NCI-H2081 (cell line): ENCODE results near the gene RTN4RL2.

Experiments used
- DNase-seq, 2 experiments: peaks; one replicate each; lab custom pipeline; 2025; lab: John Stamatoyannopoulos, UW

Gene RTN4RL2

DNA sequence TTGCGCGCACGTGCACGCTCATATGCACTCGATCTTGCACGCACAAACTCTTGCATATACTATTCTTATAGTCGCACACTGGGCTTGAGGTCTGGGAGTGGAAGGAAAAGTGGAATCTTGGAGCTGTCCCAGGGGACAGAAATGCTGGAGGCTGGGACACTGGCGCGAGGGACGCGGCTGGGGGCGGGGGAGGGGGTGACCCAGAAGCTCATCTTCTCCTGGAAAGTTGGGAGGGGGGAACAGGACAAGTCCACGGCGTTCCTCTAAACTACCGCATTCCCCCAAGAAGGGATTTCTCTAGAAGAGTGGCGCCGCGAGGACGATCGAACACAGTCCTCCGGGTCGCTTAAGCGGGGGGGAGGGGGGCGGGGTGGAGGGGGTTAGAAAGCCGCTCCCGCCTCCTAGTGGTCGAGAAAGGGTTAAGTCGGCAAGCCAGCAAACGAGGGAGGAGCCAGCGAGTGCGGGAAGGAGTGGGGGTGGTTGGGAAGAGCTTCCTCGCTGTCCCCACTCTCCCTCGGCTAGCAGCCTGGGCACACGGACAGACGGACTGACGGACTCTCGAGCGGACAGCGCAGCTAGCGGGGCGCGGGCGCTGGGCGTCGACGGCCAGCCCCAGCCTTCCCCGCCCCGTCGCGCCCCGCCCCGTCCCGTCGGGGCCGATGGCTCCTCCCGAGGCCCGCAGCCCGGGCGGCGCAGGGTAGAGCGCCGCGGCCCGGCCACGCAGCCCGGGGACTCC, at the start of gene RTN4RL2:
Gene RTN4RL2, plus strand, starts transcription at position 507 of the 736 bp plus-strand sequence. CDS start 338 bp downstream, outside the sequence.
- DNase-seq = peak; percentile 16 to 26

DNA sequence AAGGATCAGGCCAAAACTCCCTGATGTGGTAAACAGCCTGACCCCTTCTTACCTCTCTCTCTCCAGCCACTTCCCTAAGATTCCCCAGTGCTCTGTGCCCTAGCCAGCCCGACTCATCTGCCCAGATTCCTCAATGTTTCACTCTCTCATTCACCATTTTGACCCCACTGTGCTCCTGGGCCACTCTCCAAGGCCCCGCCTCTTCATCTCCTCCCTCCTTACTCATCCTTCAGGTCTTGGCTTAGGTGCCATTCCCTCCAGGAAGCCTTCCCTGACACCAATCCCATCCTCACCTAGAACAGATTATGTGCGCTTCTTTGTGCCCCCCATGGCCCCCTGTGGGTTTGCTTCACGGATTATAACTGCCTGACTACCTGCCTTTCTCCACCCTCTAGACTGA, 46.6 kb upstream of the RTN4RL2 start:
- no peak for DNase-seq

DNA sequence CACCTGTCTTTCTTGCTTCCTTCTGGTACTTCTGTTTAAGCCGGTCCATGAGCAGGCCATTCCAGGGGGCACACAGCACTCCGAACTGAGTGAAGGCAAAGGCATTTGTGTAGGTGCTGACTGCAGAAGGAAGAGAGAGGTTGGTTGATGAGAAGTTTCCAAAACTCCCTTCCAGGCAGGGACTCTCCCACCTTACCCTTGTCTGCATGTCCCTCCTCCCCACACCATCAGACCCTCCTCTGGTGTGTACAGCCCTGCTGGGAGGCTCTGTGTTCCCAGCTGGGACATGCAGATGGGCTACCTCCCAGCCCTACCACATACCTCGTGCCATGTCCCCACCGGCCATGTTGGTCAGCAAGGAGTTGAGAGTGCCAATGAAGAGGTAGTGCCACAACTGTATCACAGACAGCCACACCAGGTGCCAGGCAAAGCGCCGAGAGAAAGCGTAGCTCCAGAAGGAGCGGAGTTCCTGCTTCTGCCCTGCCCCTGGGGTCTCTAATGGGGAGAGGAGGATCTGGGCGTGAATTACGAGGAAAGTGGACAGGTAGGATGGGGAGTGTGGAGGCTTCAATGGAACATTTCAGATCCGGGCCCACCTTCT, 45.6 kb upstream of the RTN4RL2 start:
- no peak for DNase-seq

DNA sequence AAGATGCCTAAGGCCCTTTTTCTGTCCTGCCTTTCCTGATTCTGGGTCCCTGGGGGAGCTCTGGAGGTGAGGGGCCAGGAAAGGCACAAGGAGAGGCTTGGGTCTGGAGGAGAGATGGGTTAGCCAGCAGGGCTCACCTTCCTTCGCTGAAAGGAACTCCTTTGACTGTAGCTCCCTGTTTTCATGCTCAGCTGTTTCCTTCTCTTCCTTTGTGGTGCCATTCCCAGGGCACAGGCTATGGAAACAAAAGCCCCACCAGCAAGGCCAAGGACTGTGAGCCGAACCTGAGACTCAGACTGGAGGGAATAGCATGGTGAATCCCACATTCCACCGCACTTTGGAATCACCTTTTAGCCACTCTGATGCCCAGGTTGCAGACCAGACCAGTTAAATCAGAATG, 43.9 kb upstream of the RTN4RL2 start:
- DNase-seq = no peak

DNA sequence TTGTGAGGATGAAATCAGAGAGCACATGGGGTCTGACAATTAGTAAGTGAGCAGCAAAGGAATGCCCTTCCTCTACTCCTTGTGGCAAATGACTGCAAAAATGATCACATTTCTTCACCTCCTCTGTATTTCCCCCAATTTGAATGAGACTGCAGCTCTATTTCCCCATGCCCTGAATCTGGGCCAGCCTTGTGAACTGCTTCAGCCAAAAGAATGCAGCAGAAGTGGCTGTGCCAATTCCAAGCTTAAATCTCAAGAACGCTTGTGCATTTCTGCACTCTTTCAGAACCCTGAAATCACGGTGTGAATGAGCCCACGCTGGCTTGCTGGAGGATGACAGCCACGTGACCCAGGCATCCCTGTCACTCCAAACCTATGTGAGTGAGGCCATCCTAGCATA, 43.3 kb upstream of the RTN4RL2 start:
- no peak for DNase-seq

DNA sequence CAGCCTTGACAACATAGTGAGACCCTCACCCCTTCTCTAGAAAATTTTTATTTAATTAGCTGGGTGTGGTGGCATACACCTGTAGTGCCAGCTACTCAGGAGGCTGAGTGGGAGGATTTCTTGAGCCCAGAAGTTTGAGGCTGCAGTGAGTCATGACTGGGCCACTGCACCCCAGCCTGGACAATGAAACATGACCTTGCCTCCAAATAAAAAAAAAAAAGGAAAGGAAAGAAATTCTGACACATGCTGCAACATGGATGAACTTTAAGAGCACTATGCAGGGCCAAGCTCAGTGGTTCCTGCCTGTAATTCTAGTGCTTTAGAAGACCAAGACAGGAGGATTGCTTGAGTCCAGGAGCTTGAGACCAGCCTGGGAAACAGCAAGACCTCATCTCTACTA, 42.2 kb upstream of the RTN4RL2 start:
- DNase-seq = no peak

DNA sequence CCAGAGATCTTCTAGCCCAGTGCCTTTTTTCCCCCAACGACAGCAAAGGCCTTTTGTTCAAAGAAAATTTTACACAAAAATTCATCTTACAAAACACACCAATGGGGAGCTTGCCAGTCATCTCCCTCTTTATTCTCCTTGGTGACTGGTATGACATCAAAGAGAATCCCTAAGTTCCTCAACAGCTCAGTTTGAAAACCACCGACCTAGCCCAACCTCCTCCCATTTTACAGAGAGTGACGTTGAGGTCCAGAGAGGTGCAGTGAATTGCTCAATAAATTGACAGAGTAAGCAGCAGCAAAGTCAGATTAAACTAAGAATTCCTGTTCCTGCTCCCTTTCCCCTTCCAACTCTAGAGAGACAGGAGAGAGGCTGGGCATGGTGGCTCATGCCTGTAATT, 41.2 kb upstream of the RTN4RL2 start:
- DNase-seq = no peak

DNA sequence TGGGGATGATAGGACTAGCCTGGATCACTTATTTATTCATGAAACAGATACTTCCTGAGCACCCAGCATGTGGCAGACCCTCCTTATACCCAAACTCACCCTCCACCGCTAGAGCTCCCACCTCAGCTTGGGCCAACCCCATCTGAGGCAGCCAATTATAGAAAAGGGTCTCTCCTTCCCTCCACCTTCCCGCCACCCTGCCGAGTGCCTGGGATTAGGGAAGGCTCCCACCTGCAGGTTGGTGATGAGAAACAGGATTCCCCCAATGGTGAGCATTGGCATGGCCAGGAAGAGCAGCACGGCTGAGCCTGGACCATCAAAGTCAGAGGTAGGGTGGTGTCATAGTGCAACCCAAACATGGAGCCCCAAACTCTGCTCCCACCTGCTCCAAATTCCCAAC, 39.3 kb upstream of the RTN4RL2 start:
- no peak for DNase-seq

DNA sequence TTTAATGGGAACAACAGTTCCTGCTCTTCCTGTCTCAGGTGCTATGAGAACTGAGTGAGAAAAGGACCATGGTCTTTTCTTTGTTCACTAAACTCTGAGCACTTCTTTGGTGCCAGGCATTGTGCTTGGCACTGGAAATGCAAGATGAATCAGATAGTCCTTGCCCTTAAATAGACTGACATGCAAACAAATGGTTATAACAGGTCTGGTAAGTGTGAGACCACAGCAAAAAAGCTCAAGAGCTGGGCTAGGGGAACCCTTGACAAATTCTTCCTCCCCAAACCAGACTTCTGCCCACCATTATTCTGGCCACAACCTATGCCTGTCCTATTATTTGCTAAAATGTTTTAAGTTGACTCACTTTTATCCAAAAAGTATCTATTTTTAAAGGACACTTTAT, 38.5 kb upstream of the RTN4RL2 start:
- no peak for DNase-seq

DNA sequence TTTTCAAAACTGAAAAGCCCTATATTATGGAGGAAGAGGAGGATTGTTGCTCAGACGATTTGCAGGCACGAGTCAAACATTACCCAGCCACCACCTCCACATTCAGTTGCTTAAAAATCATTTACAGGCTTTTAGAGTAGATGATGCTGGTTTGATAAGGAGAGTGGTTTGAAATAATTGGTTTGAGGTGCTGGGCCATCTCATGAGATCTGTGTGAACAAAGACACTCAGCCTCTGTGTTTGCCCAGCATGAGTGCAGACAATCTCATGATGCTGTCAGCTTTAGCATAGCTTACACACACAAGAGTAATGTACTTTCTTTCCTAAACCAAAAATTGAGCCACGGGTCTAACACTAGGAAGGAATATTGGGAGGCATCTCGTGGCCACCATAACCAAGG, 37.7 kb upstream of the RTN4RL2 start:
- DNase-seq = no peak

DNA sequence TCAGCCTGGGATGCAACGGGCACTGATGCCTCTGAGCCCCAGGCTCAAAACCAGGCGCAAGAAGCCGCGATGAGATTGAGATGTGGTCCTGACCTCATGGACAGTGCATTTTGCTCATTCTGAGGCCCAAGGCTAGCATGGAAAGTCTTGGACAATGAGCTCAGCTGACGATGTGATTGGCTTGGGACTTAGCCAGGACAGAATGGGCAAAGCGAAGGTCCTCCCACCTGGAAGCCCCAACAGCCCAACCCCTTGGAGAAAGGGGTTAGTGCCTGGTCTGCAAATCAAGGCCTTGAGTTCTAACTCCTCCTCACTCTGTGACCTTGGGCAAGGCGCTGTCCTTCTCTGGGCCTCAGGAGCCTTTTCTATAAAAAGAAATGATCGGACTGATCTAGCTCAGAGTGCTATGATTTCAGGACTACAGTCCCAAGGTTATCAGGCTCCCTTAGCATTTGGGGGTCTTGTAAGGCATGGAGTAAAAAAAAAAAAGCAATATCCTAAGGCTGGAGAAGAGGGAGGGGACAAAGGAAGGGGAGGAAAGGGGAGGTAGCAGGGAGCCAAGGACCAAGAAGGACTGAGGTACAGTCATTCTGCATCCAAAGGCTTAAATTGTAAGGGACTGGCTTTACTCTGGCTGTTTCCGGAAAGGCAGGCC, 36.1 kb upstream of the RTN4RL2 start:
- DNase-seq = no peak

DNA sequence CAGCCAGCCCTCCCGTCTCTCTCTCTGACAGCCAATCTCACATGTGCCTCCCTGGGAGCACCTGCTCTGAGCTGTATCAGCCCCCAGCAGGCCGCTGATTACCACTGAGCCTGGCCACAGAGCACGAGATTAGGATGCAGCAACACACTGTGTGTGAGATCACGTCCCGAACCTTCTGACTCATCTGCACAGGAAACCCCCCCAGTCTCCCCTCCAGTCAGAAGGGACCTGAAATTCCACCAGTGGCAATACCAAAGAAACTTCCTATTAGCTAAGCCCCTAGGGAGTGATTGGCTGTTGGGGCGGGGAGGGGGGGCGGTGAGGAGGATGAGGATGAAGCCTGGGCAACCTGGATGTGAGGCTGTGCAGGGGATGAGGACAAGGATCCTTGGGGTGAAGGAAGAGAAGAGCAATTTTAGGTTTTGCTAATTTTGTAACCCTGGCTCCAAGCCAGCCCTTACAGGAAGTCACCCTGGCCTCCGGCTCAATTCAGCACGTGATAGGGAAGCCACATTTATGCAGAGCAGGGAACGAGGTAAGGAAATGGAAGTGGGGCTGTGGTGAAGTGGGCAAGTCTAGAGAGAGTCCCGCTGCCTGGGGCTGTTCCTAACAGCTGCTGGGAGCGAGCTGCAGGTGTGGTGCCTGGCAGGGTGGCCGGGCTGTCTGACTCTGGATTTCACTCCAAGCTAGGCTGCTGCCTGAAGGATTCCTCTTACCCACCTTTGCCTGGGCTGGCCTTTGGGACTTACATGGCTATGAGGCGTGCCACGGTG, 35.4 kb upstream of the RTN4RL2 start:
- peak in 1 of 2 experiments; percentile 35 for DNase-seq

DNA sequence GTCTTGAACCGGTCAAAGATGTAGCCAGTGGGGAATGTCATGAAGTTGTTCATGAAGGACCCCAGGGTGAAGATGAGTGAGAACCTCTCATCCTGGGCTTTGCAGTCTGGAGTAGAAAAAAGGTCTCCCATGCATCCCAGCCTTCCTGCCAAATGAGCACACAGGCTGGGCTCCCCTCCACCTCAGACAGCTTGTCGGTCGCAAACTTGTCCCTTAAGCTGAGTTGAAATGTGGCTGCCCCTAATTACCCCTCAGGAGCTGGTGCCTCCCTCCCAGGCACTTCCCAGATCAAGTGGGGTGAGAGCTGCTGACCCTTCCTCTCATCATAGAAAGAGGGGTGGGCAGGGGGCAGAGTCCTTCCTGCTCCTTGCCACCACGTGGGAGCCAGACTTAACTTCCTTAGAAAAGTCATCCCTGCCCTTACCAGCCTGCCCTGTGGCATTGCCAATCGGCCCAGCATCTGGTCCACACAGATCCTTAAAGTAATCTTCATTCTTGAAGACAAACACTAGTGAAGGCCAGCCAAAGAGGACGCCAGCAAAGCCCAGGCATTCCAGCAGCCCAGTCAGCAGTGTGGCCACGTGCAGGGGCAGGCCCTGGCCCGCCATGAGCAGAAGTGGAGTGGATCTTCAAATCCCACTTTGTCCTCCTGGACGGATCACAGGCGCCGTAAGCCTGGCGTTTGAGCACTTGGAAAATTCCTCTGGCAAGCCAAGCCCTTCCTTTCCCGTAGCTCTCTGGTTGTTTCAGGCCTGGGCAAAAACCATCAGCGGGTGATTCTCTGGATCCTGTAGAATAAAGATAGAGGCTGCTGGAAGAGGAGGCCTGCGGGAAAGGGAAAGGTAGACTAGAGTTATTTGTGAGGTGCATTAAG, 34.5 kb upstream of the RTN4RL2 start:
- no peak for DNase-seq

DNA sequence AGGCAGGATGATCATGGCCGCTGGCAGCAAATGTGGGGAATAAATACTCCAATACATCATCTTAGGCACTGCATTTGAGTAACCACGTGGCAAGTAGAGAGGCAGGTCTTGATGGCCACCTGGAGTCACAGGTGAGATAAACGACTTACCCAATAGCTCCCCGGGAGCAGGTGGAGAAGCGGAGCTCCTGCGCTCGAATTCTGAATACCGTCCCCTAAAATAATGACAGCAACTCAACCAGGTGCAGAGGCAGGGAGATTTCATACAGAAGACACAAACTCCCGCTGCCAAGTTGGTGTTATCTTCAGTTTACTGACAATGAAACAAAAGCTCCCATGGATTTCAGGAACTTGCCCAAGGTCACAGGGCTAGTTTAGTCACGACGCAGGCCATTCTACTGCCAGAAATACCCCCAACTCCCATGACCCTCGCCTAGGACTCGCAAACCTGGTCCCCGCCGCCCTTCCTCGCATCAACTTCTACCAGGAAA, 33.8 kb upstream of the RTN4RL2 start:
- DNase-seq = no peak

DNA sequence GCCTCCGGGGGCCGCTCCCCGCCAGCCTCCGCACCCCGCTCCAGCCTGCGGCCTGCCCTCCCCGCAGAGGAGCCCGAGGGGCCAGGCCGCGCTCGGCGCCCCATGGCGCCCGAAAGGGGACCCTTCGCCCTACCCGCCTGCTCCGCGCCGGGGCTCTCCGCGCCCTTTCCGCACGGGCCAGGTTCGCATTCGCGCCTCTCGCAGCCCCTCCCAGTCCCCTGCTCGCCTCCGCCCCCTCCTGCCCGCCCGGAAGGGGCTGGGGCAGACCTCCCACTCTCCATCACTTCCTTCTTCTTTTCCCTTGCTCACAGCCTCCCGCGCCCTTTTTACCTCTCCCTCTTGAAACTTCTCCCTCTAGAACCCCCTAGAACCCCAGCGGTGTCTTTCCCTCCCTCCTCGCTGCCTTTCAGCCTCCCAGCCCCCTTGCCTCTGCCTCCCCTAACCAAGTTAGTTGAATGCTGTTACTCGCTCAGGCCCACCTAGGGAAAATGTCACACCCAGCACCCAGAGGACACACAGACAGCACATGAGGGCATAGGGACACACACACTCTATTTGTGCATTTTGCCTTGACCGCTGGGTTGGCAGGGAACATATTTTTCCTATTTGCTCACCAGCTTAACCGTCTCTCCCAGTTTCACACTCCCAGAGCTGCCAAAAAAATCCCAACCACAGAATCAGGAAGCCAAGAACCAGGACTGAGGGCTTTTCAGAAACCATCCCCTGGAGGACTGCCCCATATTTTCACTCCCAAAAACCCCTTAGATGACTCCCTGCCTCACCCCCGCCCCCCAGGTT, 33.2 kb upstream of the RTN4RL2 start, which contains the start of gene SLC43A3:
Gene SLC43A3, minus strand, starts transcription at position 193 of the 798 bp plus-strand sequence. CDS start 949 bp downstream, outside the sequence.
- no peak for DNase-seq

DNA sequence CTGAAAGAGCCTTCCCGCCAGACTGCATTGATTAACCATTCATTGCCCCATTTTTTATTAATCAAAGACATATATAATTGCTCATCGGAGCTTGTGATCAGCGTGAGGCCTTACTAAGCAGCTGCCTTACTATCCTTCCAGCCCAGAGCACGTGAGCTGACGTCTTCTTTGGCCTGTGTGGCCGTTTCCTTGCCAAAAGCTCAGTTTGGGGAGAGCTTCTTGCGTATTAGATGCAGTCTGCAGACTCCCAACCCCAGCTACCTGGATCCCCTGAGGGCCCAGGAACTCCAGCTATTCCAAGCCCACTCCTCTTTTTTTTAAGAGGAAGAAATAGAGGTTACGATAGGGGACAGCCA, 32.6 kb upstream of the RTN4RL2 start:
- DNase-seq = no peak

DNA sequence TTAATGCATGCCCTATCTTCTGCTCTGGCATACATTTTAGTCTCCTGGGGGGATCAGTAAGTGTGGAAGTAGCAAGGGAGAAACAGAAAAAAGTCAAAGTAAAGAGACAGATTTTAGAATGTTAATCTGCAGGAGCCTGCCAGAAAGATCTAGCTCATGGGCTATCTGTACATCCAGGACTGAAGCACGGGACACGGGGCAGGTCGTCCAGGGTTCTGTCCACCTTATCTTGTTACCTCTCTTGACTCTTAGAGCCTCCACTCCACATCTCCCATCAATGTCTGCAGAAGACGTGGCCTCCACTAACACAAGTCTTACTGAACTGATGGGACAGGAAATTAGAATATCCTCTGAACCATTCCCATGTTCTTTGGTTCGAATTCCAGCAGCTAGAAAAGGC, 31.7 kb upstream of the RTN4RL2 start:
- DNase-seq = no peak

DNA sequence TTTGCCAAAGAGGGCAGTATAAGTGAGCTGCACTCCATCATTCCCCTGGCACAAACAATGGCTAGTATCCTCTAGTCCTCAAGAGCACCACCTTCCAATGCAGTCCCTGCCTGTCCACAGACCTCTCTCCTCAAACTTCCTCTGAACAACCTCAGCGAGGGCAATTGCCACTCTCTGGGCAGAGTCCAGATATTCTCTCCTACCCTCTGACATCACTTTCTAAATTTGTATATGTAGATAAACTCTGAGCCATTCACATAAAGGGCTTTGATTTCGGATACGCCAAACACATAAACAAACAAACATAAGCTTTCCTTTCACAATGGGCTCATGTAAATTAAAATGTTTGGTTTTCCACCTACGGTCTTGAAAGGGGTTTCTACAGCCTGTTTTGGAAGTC, 30.4 kb upstream of the RTN4RL2 start:
- DNase-seq = peak in 1 of 2 experiments; percentile 5

DNA sequence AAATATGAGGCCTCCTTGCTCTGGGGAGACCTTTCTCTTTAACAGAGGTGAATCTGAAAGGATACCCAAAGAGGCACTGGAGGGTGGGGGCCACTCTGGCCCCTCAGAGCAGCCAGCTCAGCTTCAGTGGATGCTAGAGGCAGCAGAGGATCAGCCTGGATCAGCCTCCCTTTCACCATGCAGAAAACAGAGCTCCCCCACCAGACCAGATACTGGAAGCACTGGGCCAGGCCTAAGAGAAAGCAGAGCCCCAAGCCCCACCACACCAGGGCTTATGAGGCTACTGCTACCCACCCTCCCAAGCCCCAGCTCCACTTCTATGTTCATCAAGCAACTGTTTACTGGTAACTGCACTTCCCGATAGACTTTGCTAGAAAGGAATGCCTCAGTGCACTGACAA, 29.4 kb upstream of the RTN4RL2 start:
- DNase-seq = no peak

DNA sequence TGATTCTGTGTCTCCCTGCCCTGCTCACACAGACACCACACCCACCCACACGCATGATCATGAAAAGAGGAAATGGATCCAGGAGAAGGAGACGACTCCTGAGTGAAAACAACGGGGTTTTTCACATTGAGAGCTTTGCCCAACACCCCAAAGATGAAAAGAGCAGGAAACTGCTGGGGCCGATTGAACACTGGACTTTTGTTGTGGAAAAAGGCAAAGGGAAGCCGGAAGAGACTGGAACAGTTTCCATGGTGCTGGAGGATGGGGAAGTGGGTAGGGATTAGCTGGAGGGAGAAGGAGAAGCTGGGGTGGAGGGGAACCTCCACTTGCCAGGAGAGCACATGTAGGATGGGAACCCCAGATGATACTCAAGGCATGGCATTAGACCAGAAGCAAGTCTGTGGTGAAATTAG, 28.2 kb upstream of the RTN4RL2 start:
- no peak for DNase-seq
